GM18868 (cell line): ENCODE results near the gene DTNB.
"Not testable (repeated sequence)": the region's sequence is repeated elsewhere in the genome, so short reads cannot be mapped to it uniquely, and the experiment has no call there.

ENCODE experiments used
- ATAC-seq: cut with Tn5 transposase; IDR thresholded peaks from one replicate; pipeline ENCODE4 v1.9.1; 2021; ENCODE audit warnings: mild to moderate bottlenecking, moderate library complexity; ENCODE audit not compliant: unreplicated experiment

The DTNB gene

GRCh38 chr2:25673300-25674076 is at the start of gene DTNB:
Gene DTNB, minus strand, starts transcription at chr2:25673577. Its CDS starts 20,917 bp downstream, at chr2:25652660.
- peak; percentile 62 for ATAC-seq

- ATAC-seq: no peak
Observed at GRCh38 chr2:25722224-25722623, 48.8 kb upstream of the DTNB start.

GRCh38 chr2:25720575-25720974 is 47.2 kb upstream of the DTNB start:
- no peak for ATAC-seq

GRCh38 chr2:25714740-25715139 is 41.4 kb upstream of the DTNB start:
- no peak for ATAC-seq

- no peak for ATAC-seq
Observed at GRCh38 chr2:25712455-25712854, 39.1 kb upstream of the DTNB start.

GRCh38 chr2:25711675-25712354 is 38.4 kb upstream of the DTNB start:
- ATAC-seq: no peak

- no peak for ATAC-seq
Observed at GRCh38 chr2:25710750-25711149, 37.4 kb upstream of the DTNB start.

GRCh38 chr2:25709349-25709748 is 36.0 kb upstream of the DTNB start:
- ATAC-seq: no peak

GRCh38 chr2:25707927-25708590 is 34.7 kb upstream of the DTNB start:
- no peak for ATAC-seq

- ATAC-seq: not testable (repeated sequence)
Observed at GRCh38 chr2:25705575-25705974, 32.2 kb upstream of the DTNB start.

GRCh38 chr2:25701801-25702200 is 28.4 kb upstream of the DTNB start:
- ATAC-seq: no peak

GRCh38 chr2:25700221-25700660 is 26.9 kb upstream of the DTNB start:
- ATAC-seq: no peak

- ATAC-seq: no peak
Observed at GRCh38 chr2:25699216-25699615, 25.8 kb upstream of the DTNB start.

GRCh38 chr2:25698752-25699151 is 25.4 kb upstream of the DTNB start:
- no peak for ATAC-seq

- ATAC-seq: no peak
Observed at GRCh38 chr2:25697559-25698341, 24.4 kb upstream of the DTNB start.

- ATAC-seq: no peak
Observed at GRCh38 chr2:25692737-25693445, 19.5 kb upstream of the DTNB start.

- no peak for ATAC-seq
Observed at GRCh38 chr2:25692143-25692542, 18.8 kb upstream of the DTNB start.

- no peak for ATAC-seq
Observed at GRCh38 chr2:25690058-25690457, 16.7 kb upstream of the DTNB start.

- ATAC-seq: no peak
Observed at GRCh38 chr2:25688236-25688635, 14.9 kb upstream of the DTNB start.

GRCh38 chr2:25685741-25686140 is 12.4 kb upstream of the DTNB start:
- ATAC-seq: no peak
